ENCODE measurements around the gene MINDY3. TPM values are rescaled to one million over a fixed set of nuclear protein-coding genes. Genes with fewer than 3 reads are reported as not detected.
"Not testable (repeated sequence)": the region's sequence is repeated elsewhere in the genome, so short reads cannot be mapped to it uniquely, and the experiment has no call there.

The MINDY3 gene
- total RNA-seq, 1 donor from 2014 or later = 28.6 TPM

GRCh38 chr10:15856328-15857015 is 3.8 kb downstream of the MINDY3 start:
- H3K9me3 Mint-ChIP-seq = peaks cover 9% of the 10 kb centered on the region
- no peak overlapping the region for H3K4me3 Mint-ChIP-seq
- no peak overlapping the region for H3K27ac Mint-ChIP-seq
- no peak for TF ChIP-seq CTCF (IDR thresholded peaks at IDR 0.05; ENCODE audit: unreplicated experiment)
- no peaks in the 10 kb centered on the region for H3K27me3 Mint-ChIP-seq (ENCODE audit: low read depth)
- H3K4me1 Mint-ChIP-seq = peaks cover 26% of the 10 kb centered on the region
- peaks cover 10% of the 10 kb centered on the region for H3K36me3 Mint-ChIP-seq
- no peak for DNase-seq (ENCODE audit: low spot score in 2 of 2, unreplicated experiment in 2 of 2)

- no peak for DNase-seq (ENCODE audit: low spot score in 2 of 2, unreplicated experiment in 2 of 2)
- TF ChIP-seq CTCF (IDR thresholded peaks at IDR 0.05; ENCODE audit: unreplicated experiment) = no peak
- Mint-ChIP-seq H3K9me3 (peaks cover 32% of the 10 kb centered on the region), H3K27me3 (ENCODE audit: low read depth) (no peaks in the 10 kb centered on the region), H3K4me1 (peaks cover 23% of the 10 kb centered on the region), H3K27ac (no peak overlapping the region), H3K4me3 (no peak overlapping the region), H3K36me3 (peaks cover 34% of the 10 kb centered on the region)
Measured at GRCh38 chr10:15853800-15854199, 6.5 kb downstream of the MINDY3 start.

- Mint-ChIP-seq H3K4me3 (no peak overlapping the region), H3K9me3 (peaks cover 33% of the 10 kb centered on the region), H3K27ac (no peak overlapping the region), H3K4me1 (peaks cover 12% of the 10 kb centered on the region), H3K36me3 (peaks cover 35% of the 10 kb centered on the region), H3K27me3 (ENCODE audit: low read depth) (no peaks in the 10 kb centered on the region)
- no peak for TF ChIP-seq CTCF (IDR thresholded peaks at IDR 0.05; ENCODE audit: unreplicated experiment)
- DNase-seq (ENCODE audit: low spot score in 2 of 2, unreplicated experiment in 2 of 2) = no peak
Measured at GRCh38 chr10:15852111-15852557, 8.2 kb downstream of the MINDY3 start.

GRCh38 chr10:15850337-15850978 is 9.8 kb downstream of the MINDY3 start:
- peaks cover 37% of the 10 kb centered on the region for H3K36me3 Mint-ChIP-seq
- not testable (repeated sequence) for H3K4me3 Mint-ChIP-seq; H3K4me1 Mint-ChIP-seq; DNase-seq (ENCODE audit: low spot score in 2 of 2, unreplicated experiment in 2 of 2); H3K27me3 Mint-ChIP-seq (ENCODE audit: low read depth); H3K27ac Mint-ChIP-seq
- peaks cover 33% of the 10 kb centered on the region for H3K9me3 Mint-ChIP-seq

- Mint-ChIP-seq H3K27me3 (ENCODE audit: low read depth) (no peaks in the 10 kb centered on the region), H3K4me1 (peaks cover 4% of the 10 kb centered on the region), H3K36me3 (peaks cover 37% of the 10 kb centered on the region), H3K4me3 (no peak overlapping the region), H3K9me3 (peaks cover 33% of the 10 kb centered on the region), H3K27ac (peak overlapping the region; percentile 16)
- no peak for TF ChIP-seq CTCF (IDR thresholded peaks at IDR 0.05; ENCODE audit: unreplicated experiment)
- no peak for DNase-seq (ENCODE audit: low spot score in 2 of 2, unreplicated experiment in 2 of 2)
Measured at GRCh38 chr10:15849316-15849715, 11.0 kb downstream of the MINDY3 start.

- Mint-ChIP-seq H3K27ac (no peak overlapping the region), H3K9me3 (peaks cover 33% of the 10 kb centered on the region), H3K36me3 (peaks cover 35% of the 10 kb centered on the region), H3K4me3 (no peak overlapping the region), H3K4me1 (peaks cover 4% of the 10 kb centered on the region), H3K27me3 (ENCODE audit: low read depth) (no peaks in the 10 kb centered on the region)
- no peak for TF ChIP-seq CTCF (IDR thresholded peaks at IDR 0.05; ENCODE audit: unreplicated experiment)
- DNase-seq (ENCODE audit: low spot score in 2 of 2, unreplicated experiment in 2 of 2) = no peak
Measured at GRCh38 chr10:15847481-15847880, 12.8 kb downstream of the MINDY3 start.
